Breast epithelium (tissue), 3 donors: ENCODE results near the gene GRK5.

Experiments
- POLR2A ChIP-seq: fragments of 450-650 bp; IDR thresholded peaks from one replicate; pipeline ENCODE4 v1.6.1; 2016; ENCODE audit warnings: antibody characterized with exemption, mild to moderate bottlenecking, moderate library complexity
- POLR2AphosphoS5 ChIP-seq, 3 donors: sonication (generic); formaldehyde crosslinking; IDR thresholded peaks; one replicate each; pipeline ENCODE4 v1.6.1; 2017; ENCODE audit warnings: antibody characterized with exemption in 3 of 3
- TF ChIP-seq, protein P1 (sequence below), 3 donors: fragments of 450-650 bp; IDR thresholded peaks; one replicate each; pipeline ENCODE4 v1.5.1; 2016 to 2017; ENCODE audit warnings: antibody characterized with exemption in 3 of 3, mild to moderate bottlenecking in 3 of 3, moderate library complexity in 3 of 3

DNA sequence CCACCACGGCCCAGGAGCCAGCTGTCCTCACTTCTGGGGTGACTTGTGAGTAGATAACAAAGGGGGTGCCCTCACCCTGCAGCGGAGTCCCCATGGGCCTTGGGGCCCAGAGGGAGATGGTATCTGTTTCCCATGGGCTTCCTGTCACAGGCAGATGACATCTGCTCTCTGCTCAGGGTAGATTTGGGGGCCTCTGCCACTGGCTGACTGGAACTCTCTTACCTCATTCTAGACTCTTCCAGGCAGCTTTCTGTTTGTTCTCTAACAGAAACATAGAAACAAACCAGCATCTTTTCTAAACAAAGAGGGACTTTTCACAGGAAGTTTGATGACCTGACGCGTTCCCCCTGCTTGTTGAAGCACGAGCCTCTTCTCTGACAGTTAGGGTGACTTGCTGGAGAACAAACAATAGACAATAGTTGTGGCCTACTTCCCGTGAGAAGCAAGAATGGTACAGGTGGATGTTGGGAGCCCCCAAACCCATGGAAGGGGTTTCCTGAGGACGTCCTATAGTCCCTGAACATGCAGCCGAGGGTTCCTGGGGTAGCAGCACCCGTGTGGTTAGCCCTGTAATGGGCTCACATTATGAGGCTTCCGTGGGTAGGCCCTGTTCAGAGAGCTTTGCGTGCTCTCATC, 61.6 kb downstream of the GRK5 start:
- TF ChIP-seq, protein P1, sequence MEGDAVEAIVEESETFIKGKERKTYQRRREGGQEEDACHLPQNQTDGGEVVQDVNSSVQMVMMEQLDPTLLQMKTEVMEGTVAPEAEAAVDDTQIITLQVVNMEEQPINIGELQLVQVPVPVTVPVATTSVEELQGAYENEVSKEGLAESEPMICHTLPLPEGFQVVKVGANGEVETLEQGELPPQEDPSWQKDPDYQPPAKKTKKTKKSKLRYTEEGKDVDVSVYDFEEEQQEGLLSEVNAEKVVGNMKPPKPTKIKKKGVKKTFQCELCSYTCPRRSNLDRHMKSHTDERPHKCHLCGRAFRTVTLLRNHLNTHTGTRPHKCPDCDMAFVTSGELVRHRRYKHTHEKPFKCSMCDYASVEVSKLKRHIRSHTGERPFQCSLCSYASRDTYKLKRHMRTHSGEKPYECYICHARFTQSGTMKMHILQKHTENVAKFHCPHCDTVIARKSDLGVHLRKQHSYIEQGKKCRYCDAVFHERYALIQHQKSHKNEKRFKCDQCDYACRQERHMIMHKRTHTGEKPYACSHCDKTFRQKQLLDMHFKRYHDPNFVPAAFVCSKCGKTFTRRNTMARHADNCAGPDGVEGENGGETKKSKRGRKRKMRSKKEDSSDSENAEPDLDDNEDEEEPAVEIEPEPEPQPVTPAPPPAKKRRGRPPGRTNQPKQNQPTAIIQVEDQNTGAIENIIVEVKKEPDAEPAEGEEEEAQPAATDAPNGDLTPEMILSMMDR (IDR thresholded peaks at IDR 0.05), result no peak
- TF ChIP-seq POLR2AphosphoS5 (IDR thresholded peaks at IDR 0.05) (no peak), POLR2A (no peak)
